Activated effector memory CD4-positive, alpha-beta T cell treated with anti-CD3 and anti-CD28 coated beads, Interleukin-2, amount 50 U/mL, for 16 hours (primary cell): ENCODE results near the gene IFT27.
A peak's percentile ranks its signal among the peaks of the same experiment; 100 is the strongest.

ENCODE experiments used
- DNase-seq: peaks from one replicate; pipeline ENCODE4 v3.0.0-alpha.2; 2020

The IFT27 gene

DNA sequence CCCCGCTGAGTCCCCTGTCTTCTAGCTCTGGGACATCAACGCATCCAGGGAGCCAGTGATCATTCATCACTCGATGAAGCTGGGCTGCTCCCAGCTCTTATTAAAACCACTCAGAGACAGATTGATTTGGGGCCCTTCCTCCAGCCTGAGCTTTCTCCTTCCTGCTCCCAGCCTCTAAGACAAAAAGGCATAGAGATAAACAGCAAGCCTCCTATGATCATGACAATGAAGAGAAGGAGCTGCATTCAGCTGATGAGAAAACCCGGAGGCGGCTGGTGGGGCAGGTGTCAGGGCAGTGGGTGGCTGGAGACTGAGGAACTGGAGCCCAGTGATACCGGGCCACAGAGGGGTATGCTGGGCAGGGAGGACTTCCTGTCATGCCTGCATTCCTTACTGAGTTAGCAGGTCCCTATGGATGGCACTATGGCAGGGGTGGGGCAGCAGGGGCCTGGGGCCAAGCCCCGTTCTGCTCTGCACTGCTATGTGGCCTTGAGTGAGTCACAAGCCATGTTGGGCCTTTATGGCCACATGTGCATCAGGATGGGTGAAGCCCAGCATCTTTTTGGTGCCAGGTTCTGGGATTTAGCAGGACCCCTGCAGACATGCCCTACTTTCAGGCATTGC lies 20.7 kb upstream of the IFT27 start:
- no peak for DNase-seq

- no peak for DNase-seq
Measured at GRCh38 chr22:36795633-36796032, 19.7 kb upstream of the IFT27 start.

DNA sequence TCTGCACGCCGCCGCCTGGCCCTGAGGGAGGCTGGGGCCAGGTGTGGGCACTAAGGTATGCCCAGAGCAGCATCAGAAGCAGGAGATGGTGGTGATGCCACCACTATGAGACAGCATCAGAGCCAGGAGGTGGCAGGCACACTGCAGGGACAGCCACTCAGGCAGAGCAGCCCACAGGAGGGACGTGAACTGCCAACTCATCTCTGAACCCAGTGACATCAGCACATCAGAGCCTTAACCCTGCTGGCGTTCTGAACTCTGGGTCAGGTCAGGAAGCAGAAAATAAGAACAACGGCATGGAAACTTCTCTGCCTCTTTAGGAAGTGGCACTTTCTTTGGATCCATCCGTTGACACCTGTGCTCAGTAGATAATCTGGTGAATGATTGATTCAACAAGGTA lies 14.7 kb upstream of the IFT27 start:
- DNase-seq: peak; percentile 66

GRCh38 chr22:36787204-36787988 lies 11.5 kb upstream of the IFT27 start:
- no peak for DNase-seq

DNA sequence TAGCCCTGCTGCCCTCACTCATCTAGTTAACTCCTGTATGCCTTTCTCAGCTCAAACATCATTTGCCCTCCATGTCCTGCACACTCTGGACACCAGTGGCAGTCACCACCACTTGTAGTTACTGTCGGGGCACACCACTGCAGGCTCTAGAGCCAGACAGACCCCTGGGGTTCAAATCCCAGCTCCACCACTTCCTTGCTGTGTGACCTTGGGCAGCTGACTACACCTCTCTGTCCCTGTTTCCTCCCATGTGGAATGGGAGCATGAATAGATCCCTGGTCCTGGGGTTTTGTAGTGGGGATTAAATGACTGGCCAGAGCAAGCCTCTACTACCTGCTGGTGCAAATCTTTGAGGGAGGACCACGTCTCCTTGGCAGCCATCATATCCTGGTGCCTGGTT lies 7.8 kb upstream of the IFT27 start:
- no peak for DNase-seq

- DNase-seq: peak; percentile 95
Measured at GRCh38 chr22:36781656-36782627, 6.0 kb upstream of the IFT27 start.

DNA sequence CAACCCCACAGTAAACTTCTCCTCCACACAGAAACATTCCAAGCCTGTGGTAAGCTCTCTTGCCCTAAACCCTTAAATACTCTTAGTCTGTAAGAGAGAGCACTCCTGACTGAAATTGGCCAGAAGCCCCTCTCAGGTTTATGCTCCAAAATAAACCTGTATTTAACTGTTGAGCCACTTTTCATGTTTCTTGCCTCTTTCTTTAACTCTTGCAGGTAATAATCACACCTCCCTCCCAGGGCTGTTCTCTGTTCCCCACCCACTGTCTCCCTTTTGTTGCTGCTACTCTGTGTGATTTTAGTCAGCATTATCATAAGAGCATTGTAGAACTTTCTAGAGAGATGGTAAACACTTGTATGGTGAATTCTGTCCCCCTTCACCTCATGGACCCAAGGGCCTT lies 2.1 kb upstream of the IFT27 start:
- DNase-seq: no peak

GRCh38 chr22:36776722-36777121 lies 803 bp upstream of the IFT27 start:
- no peak for DNase-seq

- peak; percentile 76 for DNase-seq
Measured at GRCh38 chr22:36775586-36775963, 344 bp downstream of the IFT27 start.

- no peak for DNase-seq
Measured at GRCh38 chr22:36773935-36774334, 2.0 kb downstream of the IFT27 start.

GRCh38 chr22:36772451-36772850 lies 3.5 kb downstream of the IFT27 start:
- no peak for DNase-seq

GRCh38 chr22:36771356-36772063 lies 4.4 kb downstream of the IFT27 start:
- no peak for DNase-seq

- DNase-seq: no peak
Measured at GRCh38 chr22:36770513-36771231, 5.2 kb downstream of the IFT27 start.

DNA sequence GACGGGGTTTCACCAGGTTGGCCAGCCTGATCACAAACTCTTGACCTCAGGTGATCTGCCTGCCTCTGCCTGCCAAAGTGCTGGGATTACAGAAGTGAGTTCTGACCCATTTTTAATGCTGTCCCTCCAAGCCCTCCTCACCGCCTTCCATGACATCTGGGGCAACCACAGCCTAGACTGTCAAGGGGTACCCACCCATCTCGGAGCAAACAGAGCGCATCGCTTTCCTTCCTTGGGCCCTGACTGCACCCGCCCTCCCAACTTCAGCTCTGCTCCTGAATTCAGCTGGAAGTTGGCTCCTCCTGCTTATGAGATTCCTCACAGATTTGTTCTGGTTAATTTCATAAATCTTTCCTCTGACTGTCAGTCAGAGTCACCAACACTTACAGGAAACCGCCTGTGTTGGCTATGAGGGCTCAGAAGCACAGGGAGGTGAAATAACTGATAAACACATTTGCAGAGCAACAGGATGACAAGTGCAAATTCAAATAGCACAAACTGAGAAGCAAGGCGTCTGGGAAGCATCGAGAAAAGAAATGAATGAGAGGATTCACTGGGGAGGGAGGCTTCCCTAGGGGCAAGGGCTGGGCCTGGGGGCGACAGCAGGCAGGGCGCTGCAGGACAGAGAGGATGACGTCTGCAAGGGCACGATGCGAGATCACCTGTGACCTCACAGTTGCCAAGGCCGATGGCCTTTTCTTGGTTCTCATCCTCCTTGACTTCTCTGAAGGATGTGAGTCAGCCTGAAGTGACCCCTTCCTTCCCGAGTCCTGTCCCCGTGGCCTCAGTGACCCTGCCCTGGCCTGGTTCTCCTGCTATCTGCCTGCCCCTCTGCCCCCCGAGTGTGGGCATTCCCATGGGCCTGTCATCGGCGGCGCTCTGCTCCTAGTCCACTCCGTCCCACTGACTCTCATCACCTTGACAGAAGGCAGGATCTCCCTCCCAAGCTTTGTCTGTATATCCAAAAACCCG lies 6.1 kb downstream of the IFT27 start:
- no peak for DNase-seq

DNA sequence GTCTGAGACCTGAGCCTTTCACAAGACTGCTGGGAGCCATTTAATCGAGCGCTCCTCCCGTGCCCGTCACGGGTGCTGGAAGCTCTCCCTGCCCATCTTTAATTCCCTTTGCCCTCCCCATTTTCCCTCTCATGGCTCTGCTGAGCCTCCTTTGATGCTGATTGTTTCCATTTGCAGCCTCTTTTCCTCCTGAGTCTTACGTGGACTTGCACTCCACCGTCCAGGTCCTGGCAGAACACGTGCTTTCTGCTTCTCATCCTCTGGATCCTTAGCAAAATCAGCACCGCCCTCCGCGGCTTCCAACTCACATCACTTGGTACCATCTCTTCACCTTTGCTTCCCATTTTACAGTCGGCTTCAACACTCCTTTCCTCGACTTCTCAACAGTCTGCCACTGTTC lies 7.3 kb downstream of the IFT27 start:
- no peak for DNase-seq

DNA sequence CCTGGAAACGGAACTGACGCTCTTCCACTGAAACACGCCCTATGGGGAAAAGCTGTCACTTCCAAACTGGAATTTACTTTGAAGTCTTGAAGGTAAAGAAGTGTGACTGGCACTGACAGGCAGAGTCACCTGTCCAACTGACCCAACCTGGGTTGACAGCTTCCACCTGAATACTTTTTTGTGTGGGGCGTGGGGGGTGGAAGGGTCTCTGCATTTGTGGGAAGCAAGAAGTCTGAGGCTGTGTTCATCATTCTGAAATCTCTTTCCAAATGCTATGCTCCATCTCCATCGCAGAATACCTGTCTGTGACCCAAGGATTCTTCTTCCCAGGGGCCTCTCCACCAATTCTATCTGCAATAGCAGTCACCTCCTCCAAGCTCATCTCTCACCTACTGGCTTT lies 7.8 kb downstream of the IFT27 start:
- DNase-seq: no peak

GRCh38 chr22:36767035-36767775 lies 8.7 kb downstream of the IFT27 start:
- DNase-seq: no peak

DNA sequence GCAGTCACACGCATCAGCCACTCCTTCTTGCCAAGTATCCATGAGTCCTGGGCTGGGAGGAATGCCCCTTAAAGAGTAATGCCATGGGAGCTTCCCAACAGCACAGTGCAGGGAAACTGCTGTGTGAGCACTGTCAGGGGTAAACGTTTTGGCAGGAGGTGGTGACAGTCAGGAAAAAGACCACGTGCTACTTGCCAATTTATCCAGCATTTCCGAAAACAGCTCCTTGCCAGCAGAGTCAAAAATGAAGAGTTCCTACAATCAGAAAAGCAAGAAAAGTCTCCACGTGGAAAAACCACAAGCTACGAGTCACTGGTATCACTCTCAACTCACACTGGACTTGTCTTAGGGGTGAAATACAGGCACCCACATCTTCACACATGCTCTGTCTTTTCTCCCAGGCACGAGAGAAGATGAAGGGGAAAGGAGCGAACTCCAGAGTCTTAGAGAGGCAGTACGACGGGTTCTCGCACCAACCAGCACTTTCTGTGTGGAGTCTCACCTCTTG lies 9.9 kb downstream of the IFT27 start:
- no peak for DNase-seq

GRCh38 chr22:36765131-36765942 lies 10.6 kb downstream of the IFT27 start:
- no peak for DNase-seq
